HUES6 (cell line): ENCODE measurements around the gene MBTPS2.
"Not testable (repeated sequence)": the region's sequence is repeated elsewhere in the genome, so short reads cannot be mapped to it uniquely, and the experiment has no call there.

Experiments
- H3K27ac ChIP-seq: 2 replicates; pipeline ENCODE4 v1.7.0; 2013; ENCODE audit warnings: low read depth, mild to moderate bottlenecking, low read length, inconsistent platforms
- H3K27me3 ChIP-seq: 2 replicates; pipeline ENCODE4 v1.6.1; 2013; ENCODE audit warnings: low read length; ENCODE audit not compliant: control insufficient read depth, insufficient read depth
- H3K36me3 ChIP-seq: 2 replicates; pipeline ENCODE4 v1.6.1; 2013; ENCODE audit warnings: low read length; ENCODE audit not compliant: control insufficient read depth, insufficient read depth
- H3K4me1 ChIP-seq: 2 replicates; pipeline ENCODE4 v1.6.1; 2013; ENCODE audit warnings: low read length; ENCODE audit not compliant: control insufficient read depth, insufficient read depth
- H3K4me3 ChIP-seq: 2 replicates; pipeline ENCODE4 v1.5.1; 2013; ENCODE audit warnings: low read depth, low read length
- H3K9ac ChIP-seq: one replicate; pipeline ENCODE4 v1.6.1; 2013; ENCODE audit warnings: mild to moderate bottlenecking, low read length
- H3K9me3 ChIP-seq: 2 replicates; pipeline ENCODE4 v1.6.1; 2013; ENCODE audit warnings: low read depth, low read length; ENCODE audit not compliant: control insufficient read depth, insufficient read depth

The MBTPS2 gene

DNA sequence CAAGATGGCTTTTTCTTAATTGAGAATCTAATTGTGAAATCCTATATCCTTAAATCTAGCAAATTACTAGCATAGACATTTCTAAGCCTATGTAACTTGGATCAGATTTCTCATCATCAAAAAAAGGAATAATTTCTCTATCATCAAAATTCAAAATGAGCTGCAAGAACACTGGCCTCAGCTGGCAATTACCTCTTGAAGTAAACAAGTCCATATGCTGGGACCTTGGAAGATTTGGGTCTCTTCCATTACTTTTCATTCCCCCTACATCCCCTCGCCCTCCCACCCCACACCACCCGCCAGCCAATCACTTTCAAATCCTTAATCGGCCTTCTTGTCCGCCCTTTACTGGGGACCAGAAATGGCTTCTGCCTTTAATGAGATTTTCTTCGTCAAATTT, 23.3 kb upstream of the MBTPS2 start:
- Histone ChIP-seq H3K9me3 (peaks cover 13% of the 10 kb centered on the region), H3K27ac (no peak overlapping the region), H3K36me3 (peaks cover 7% of the 10 kb centered on the region), H3K4me3 (no peak overlapping the region), H3K9ac (no peak overlapping the region), H3K4me1 (peaks cover 28% of the 10 kb centered on the region), H3K27me3 (peaks cover 6% of the 10 kb centered on the region; the same call in 1 of the 2 replicates)

DNA sequence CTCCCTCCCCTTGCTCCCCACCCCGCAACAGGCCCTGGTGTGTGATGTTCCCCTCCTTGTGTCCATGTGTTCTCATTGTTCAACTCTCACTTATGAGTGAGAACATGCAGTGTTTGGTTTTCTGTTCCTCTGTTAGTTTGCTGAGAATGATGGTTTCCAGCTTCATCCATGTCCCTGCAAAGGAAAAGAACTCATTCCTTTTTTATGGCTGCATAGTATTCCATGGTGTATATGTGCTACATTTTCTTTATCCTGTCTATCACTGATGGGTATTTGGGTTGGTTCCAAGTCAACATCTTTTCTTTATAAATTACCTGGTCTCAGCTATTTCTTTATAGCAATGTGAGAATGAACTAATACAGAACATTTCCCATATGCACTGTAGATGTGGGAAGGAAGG, 19.2 kb upstream of the MBTPS2 start:
- H3K27me3 ChIP-seq = not testable (repeated sequence)

DNA sequence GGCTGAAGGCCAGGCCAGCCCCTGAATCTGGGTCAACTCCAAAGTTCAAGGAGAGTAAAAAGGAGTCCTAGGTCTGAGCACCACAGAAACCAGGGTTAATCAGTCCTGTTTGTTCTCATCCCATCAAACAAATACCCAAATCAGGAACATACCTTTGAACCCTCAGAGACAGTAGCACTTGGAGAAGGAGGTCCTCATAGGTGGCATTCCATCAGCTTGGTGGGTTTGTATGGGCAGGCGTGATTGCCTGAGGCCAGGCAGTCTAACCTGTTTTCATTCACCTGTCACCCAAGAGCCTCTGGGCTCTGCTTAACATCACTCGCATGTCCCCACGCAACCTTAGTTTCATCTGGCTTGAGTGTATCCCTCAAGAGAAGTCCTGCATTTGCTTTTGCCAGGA, 17.5 kb upstream of the MBTPS2 start:
- H3K27me3 ChIP-seq = no peaks in the 10 kb centered on the region; the same call in 1 of the 2 replicates
- H3K9me3 ChIP-seq = no peaks in the 10 kb centered on the region
- no peak overlapping the region for H3K9ac ChIP-seq
- H3K4me3 ChIP-seq = no peak overlapping the region
- H3K4me1 ChIP-seq = peaks cover 5% of the 10 kb centered on the region; the same call in 1 of the 2 replicates
- no peak overlapping the region for H3K27ac ChIP-seq
- no peaks in the 10 kb centered on the region for H3K36me3 ChIP-seq

More for the DNA sequence above, 19.2 kb upstream of the MBTPS2 start:
- H3K9ac ChIP-seq, H3K9me3 ChIP-seq, H3K36me3 ChIP-seq, H3K4me1 ChIP-seq, H3K4me3 ChIP-seq, H3K27ac ChIP-seq: not testable (repeated sequence)

GRCh38 chrX:21831496-21831895, 7.9 kb upstream of the MBTPS2 start:
- Histone ChIP-seq H3K9ac (no peak overlapping the region), H3K4me3 (no peak overlapping the region), H3K9me3 (no peaks in the 10 kb centered on the region), H3K36me3 (no peaks in the 10 kb centered on the region), H3K27ac (no peak overlapping the region), H3K4me1 (peaks cover 6% of the 10 kb centered on the region; the same call in 1 of the 2 replicates), H3K27me3 (no peaks in the 10 kb centered on the region)

GRCh38 chrX:21837056-21837455, 2.4 kb upstream of the MBTPS2 start:
- H3K9me3 ChIP-seq = no peaks in the 10 kb centered on the region
- H3K4me1 ChIP-seq = peaks cover 5% of the 10 kb centered on the region; the same call in 1 of the 2 replicates
- H3K36me3 ChIP-seq = no peaks in the 10 kb centered on the region
- H3K4me3 ChIP-seq = no peak overlapping the region
- H3K9ac ChIP-seq = no peak overlapping the region
- H3K27me3 ChIP-seq = no peaks in the 10 kb centered on the region
- H3K27ac ChIP-seq = no peak overlapping the region

DNA sequence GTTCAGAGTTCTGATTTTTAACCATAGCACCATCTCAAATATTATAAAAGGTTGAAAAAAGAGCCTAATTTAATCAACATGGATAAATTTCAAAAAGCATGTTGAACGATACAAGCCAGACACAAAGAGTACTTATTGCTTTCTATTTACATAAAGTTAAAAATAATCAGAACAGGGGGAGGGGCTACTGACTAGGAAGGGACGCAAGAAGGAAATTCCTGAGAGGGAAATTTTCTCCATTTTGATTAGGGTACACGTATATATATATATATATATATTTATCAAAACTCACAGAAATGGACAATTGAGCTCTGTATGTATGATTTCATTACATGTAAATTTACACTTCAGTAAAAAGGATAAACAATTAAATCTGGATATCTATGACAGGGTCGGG, 482 bp upstream of the MBTPS2 start:
- peaks cover 5% of the 10 kb centered on the region; the same call in 1 of the 2 replicates for H3K36me3 ChIP-seq
- H3K27me3 ChIP-seq = no peaks in the 10 kb centered on the region
- peak overlapping the region; percentile 84 for H3K4me3 ChIP-seq
- peaks cover 5% of the 10 kb centered on the region; the same call in 1 of the 2 replicates for H3K4me1 ChIP-seq
- no peaks in the 10 kb centered on the region for H3K9me3 ChIP-seq
- H3K9ac ChIP-seq = peak overlapping the region; percentile 98
- H3K27ac ChIP-seq = no peak overlapping the region

- Histone ChIP-seq H3K4me1 (peaks cover 5% of the 10 kb centered on the region; the same call in 1 of the 2 replicates), H3K9me3 (no peaks in the 10 kb centered on the region), H3K4me3 (peak overlapping the region; percentile 84), H3K9ac (peak overlapping the region; percentile 98), H3K36me3 (peaks cover 14% of the 10 kb centered on the region), H3K27me3 (no peaks in the 10 kb centered on the region), H3K27ac (peak overlapping the region; percentile 87; the same call in 1 of the 2 replicates)
Observed at GRCh38 chrX:21840193-21840545, 752 bp downstream of the MBTPS2 start.

DNA sequence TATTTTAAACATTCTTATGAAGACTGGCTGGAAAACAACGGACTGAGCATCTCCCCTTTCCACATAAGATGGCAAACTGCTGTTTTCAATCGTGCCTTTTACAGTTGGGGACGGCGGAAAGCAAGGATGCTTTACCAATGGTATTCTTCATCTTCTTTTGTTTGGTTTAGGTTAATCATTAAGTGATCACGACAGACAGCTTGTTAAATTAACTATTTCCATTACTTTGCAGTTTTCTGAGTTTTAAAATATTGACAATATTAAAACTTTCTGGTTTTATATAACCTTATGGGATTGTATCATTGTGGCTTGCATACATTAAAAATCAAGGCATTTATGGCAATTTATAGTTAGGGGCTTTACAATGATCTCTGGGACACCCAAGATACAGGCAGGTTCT, 3.8 kb downstream of the MBTPS2 start:
- Histone ChIP-seq H3K9ac (no peak overlapping the region), H3K9me3 (no peaks in the 10 kb centered on the region), H3K4me1 (no peaks in the 10 kb centered on the region), H3K4me3 (no peak overlapping the region), H3K36me3 (peaks cover 37% of the 10 kb centered on the region), H3K27me3 (no peaks in the 10 kb centered on the region; the same call in 1 of the 2 replicates), H3K27ac (no peak overlapping the region)

DNA sequence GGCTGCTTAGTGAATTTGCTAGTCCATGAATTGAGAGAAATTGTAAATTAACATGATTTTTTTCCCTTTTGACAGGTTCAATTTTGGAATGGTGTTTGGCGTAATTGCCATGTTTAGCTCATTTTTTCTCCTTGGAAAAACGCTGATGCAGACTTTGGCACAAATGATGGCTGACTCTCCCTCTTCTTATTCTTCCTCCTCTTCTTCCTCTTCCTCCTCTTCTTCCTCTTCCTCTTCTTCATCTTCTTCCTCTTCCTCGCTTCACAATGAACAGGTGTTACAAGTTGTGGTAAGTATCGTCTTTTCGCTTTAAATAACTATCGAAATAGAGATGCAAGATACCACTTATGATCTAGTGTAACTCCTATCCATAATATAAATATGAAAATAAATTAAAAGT, 5.7 kb downstream of the MBTPS2 start:
- Histone ChIP-seq H3K36me3 (peaks cover 39% of the 10 kb centered on the region), H3K9me3 (no peaks in the 10 kb centered on the region), H3K4me3 (no peak overlapping the region), H3K27me3 (no peaks in the 10 kb centered on the region; the same call in 1 of the 2 replicates), H3K27ac (no peak overlapping the region), H3K9ac (no peak overlapping the region), H3K4me1 (no peaks in the 10 kb centered on the region)

- no peaks in the 10 kb centered on the region; the same call in 1 of the 2 replicates for H3K27me3 ChIP-seq
- no peak overlapping the region for H3K4me3 ChIP-seq
- peaks cover 48% of the 10 kb centered on the region for H3K36me3 ChIP-seq
- H3K4me1 ChIP-seq = no peaks in the 10 kb centered on the region
- no peaks in the 10 kb centered on the region for H3K9me3 ChIP-seq
- H3K9ac ChIP-seq = no peak overlapping the region
- H3K27ac ChIP-seq = no peak overlapping the region
Observed at GRCh38 chrX:21847342-21847741, 7.9 kb downstream of the MBTPS2 start.

DNA sequence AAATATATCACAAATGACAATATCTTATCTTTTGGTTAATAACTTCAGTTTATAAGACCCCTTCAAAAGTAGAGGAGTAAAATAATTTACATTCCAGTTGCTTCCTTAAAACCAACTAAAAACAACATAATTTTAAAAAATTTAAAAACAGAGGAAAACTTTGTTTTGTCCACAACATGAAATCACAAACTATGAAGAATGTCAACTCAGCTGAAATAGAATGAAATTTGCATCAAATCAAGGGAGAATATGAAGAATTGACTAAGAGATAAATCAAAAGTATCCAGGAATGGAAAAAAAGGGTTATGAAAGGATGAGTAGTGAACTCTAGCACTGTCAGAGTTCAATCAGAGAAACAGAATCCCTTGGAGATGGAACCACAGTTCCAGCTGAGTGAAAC, 14.2 kb downstream of the MBTPS2 start:
- Histone ChIP-seq H3K9ac (no peak overlapping the region), H3K4me3 (no peak overlapping the region), H3K4me1 (no peaks in the 10 kb centered on the region), H3K36me3 (peaks cover 38% of the 10 kb centered on the region), H3K27me3 (no peaks in the 10 kb centered on the region), H3K9me3 (no peaks in the 10 kb centered on the region), H3K27ac (no peak overlapping the region)

GRCh38 chrX:21855937-21856415, 16.6 kb downstream of the MBTPS2 start, which contains the start of gene YY2:
YY2 (plus strand) TSS chrX:21855987; CDS start chrX:21856485, 498 bp downstream.
- no peak within 1 kb of the TSS for H3K27ac ChIP-seq
- no peaks in the 10 kb centered on the region for H3K27me3 ChIP-seq
- H3K4me1 ChIP-seq = no peaks in the 10 kb centered on the region
- H3K36me3 ChIP-seq = peaks cover 32% of the 10 kb centered on the region
- no peak within 1 kb of the TSS for H3K4me3 ChIP-seq
- no peaks in the 10 kb centered on the region for H3K9me3 ChIP-seq
- no peak within 1 kb of the TSS for H3K9ac ChIP-seq
